OCI-M2 (cell line): ENCODE data around the gene CDKN2AIP.

Experiments
- DNase-seq: peaks from one replicate; lab custom pipeline; 2025; ENCODE audit not compliant: unreplicated experiment; lab: John Stamatoyannopoulos, UW

Gene CDKN2AIP

DNA sequence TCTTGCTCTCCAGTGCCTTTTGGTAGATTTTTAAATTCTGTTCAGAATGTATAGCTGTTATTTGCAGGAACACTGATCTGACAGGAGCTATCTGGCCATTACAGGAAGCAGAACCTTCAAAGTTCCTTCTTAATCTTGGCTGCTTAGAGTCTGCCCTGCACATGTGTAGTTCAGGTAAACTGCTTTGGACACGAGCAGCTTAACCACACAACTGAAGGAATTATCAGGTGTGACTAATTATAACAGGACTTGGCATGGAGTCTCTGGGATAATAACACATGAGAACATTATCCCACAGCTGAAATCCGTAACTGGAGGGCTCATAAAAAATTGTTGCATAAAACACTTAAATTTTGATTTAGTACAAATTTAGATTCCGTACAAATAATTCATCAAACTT, 48.8 kb downstream of the CDKN2AIP start:
- no peak for DNase-seq

- no peak for DNase-seq
Observed at GRCh38 chr4:183495184-183495583, 50.7 kb downstream of the CDKN2AIP start.
